ENCODE data around the gene PNMA1. TPM values are rescaled to one million over a fixed set of nuclear protein-coding genes. Genes with fewer than 3 reads are reported as not detected.
A peak's percentile ranks its signal among the peaks of the same experiment; 100 is the strongest.

PNMA1 gene
- total RNA-seq, 3 donors from 2014 or later = 41.0 to 55.2 (median 50.8) TPM

- Mint-ChIP-seq H3K4me1 (ENCODE audit: low read depth) (peaks cover 22% of the 10 kb centered on the region), H3K36me3 (ENCODE audit: insufficient read depth) (peaks cover 10% of the 10 kb centered on the region), H3K9me3 (no peaks in the 10 kb centered on the region), H3K27me3 (ENCODE audit: low read depth) (no peaks in the 10 kb centered on the region), H3K4me3 (peak overlapping the region; percentile 29)
- no peak for DNase-seq
- peak; percentile 93 to 96 for ATAC-seq
Observed at GRCh38 chr14:73696466-73697400, 17.5 kb downstream of the PNMA1 start.

- H3K27me3 Mint-ChIP-seq (ENCODE audit: low read depth) = no peaks in the 10 kb centered on the region
- ATAC-seq (peak; percentile 35 to 51), DNase-seq (no peak)
- no peaks in the 10 kb centered on the region for H3K9me3 Mint-ChIP-seq
- peaks cover 22% of the 10 kb centered on the region for H3K4me1 Mint-ChIP-seq (ENCODE audit: low read depth)
- H3K4me3 Mint-ChIP-seq = peak overlapping the region; percentile 34
- peaks cover 10% of the 10 kb centered on the region for H3K36me3 Mint-ChIP-seq (ENCODE audit: insufficient read depth)
Observed at GRCh38 chr14:73695997-73696396, 18.2 kb downstream of the PNMA1 start.

- H3K9me3 Mint-ChIP-seq = no peaks in the 10 kb centered on the region
- no peak overlapping the region for H3K4me3 Mint-ChIP-seq
- H3K36me3 Mint-ChIP-seq (ENCODE audit: insufficient read depth) = peaks cover 10% of the 10 kb centered on the region
- DNase-seq (no peak), ATAC-seq (no peak)
- H3K4me1 Mint-ChIP-seq (ENCODE audit: low read depth) = peaks cover 18% of the 10 kb centered on the region
- H3K27me3 Mint-ChIP-seq (ENCODE audit: low read depth) = no peaks in the 10 kb centered on the region
Observed at GRCh38 chr14:73695082-73695481, 19.1 kb downstream of the PNMA1 start.

- ATAC-seq = no peak
- H3K36me3 Mint-ChIP-seq (ENCODE audit: insufficient read depth) = peaks cover 14% of the 10 kb centered on the region
- H3K9me3 Mint-ChIP-seq = no peaks in the 10 kb centered on the region
- no peak overlapping the region for H3K4me3 Mint-ChIP-seq
- H3K27me3 Mint-ChIP-seq (ENCODE audit: low read depth) = no peaks in the 10 kb centered on the region
- peaks cover 18% of the 10 kb centered on the region for H3K4me1 Mint-ChIP-seq (ENCODE audit: low read depth)
- DNase-seq = no peak
Observed at GRCh38 chr14:73694083-73694482, 20.1 kb downstream of the PNMA1 start.

- no peaks in the 10 kb centered on the region for H3K27me3 Mint-ChIP-seq (ENCODE audit: low read depth)
- ATAC-seq = no peak
- H3K9me3 Mint-ChIP-seq = no peaks in the 10 kb centered on the region
- no peak for DNase-seq
- H3K4me1 Mint-ChIP-seq (ENCODE audit: low read depth) = no peaks in the 10 kb centered on the region
- H3K36me3 Mint-ChIP-seq (ENCODE audit: insufficient read depth) = peaks cover 9% of the 10 kb centered on the region
- no peak overlapping the region for H3K4me3 Mint-ChIP-seq
Observed at GRCh38 chr14:73686901-73687300, 27.3 kb downstream of the PNMA1 start.

- DNase-seq (no peak), ATAC-seq (no peak)
- H3K4me3 Mint-ChIP-seq = no peak overlapping the region
- no peaks in the 10 kb centered on the region for H3K27me3 Mint-ChIP-seq (ENCODE audit: low read depth)
- H3K9me3 Mint-ChIP-seq = no peaks in the 10 kb centered on the region
- H3K4me1 Mint-ChIP-seq (ENCODE audit: low read depth) = no peaks in the 10 kb centered on the region
- H3K36me3 Mint-ChIP-seq (ENCODE audit: insufficient read depth) = peaks cover 9% of the 10 kb centered on the region
Observed at GRCh38 chr14:73685328-73685727, 28.9 kb downstream of the PNMA1 start.

GRCh38 chr14:73684627-73685026 lies 29.6 kb downstream of the PNMA1 start:
- Mint-ChIP-seq H3K36me3 (ENCODE audit: insufficient read depth) (peaks cover 9% of the 10 kb centered on the region), H3K9me3 (no peaks in the 10 kb centered on the region), H3K4me3 (no peak overlapping the region), H3K4me1 (ENCODE audit: low read depth) (no peaks in the 10 kb centered on the region), H3K27me3 (ENCODE audit: low read depth) (no peaks in the 10 kb centered on the region)
- DNase-seq = no peak
- ATAC-seq = no peak

- H3K4me1 Mint-ChIP-seq (ENCODE audit: low read depth) = no peaks in the 10 kb centered on the region
- ATAC-seq = no peak
- no peaks in the 10 kb centered on the region for H3K27me3 Mint-ChIP-seq (ENCODE audit: low read depth)
Observed at GRCh38 chr14:73680821-73681220, 33.4 kb downstream of the PNMA1 start.

GRCh38 chr14:73678698-73679097 lies 35.5 kb downstream of the PNMA1 start:
- no peak for DNase-seq
- Mint-ChIP-seq H3K4me3 (no peak overlapping the region), H3K27me3 (ENCODE audit: low read depth) (no peaks in the 10 kb centered on the region), H3K9me3 (no peaks in the 10 kb centered on the region), H3K36me3 (ENCODE audit: insufficient read depth) (peaks cover 2% of the 10 kb centered on the region), H3K4me1 (ENCODE audit: low read depth) (no peaks in the 10 kb centered on the region)
- ATAC-seq = no peak

More at GRCh38 chr14:73680821-73681220, 33.4 kb downstream of the PNMA1 start:
- Mint-ChIP-seq H3K36me3 (ENCODE audit: insufficient read depth) (no peaks in the 10 kb centered on the region), H3K4me3 (no peak overlapping the region), H3K9me3 (no peaks in the 10 kb centered on the region)
- no peak for DNase-seq

GRCh38 chr14:73674986-73675385 lies 39.2 kb downstream of the PNMA1 start:
- DNase-seq = no peak
- Mint-ChIP-seq H3K36me3 (ENCODE audit: insufficient read depth) (peaks cover 2% of the 10 kb centered on the region), H3K9me3 (no peaks in the 10 kb centered on the region), H3K27me3 (ENCODE audit: low read depth) (no peaks in the 10 kb centered on the region), H3K4me3 (no peak overlapping the region), H3K4me1 (ENCODE audit: low read depth) (no peaks in the 10 kb centered on the region)
- ATAC-seq = no peak

- Mint-ChIP-seq H3K27me3 (ENCODE audit: low read depth) (no peaks in the 10 kb centered on the region), H3K9me3 (no peaks in the 10 kb centered on the region), H3K4me1 (ENCODE audit: low read depth) (no peaks in the 10 kb centered on the region), H3K4me3 (no peak overlapping the region), H3K36me3 (ENCODE audit: insufficient read depth) (peaks cover 4% of the 10 kb centered on the region)
- no peak for ATAC-seq
- no peak for DNase-seq
Observed at GRCh38 chr14:73667854-73668253, 46.3 kb downstream of the PNMA1 start.

GRCh38 chr14:73666583-73666982 lies 47.6 kb downstream of the PNMA1 start:
- Mint-ChIP-seq H3K4me1 (ENCODE audit: low read depth) (no peaks in the 10 kb centered on the region), H3K9me3 (no peaks in the 10 kb centered on the region), H3K36me3 (ENCODE audit: insufficient read depth) (peaks cover 11% of the 10 kb centered on the region), H3K27me3 (ENCODE audit: low read depth) (no peaks in the 10 kb centered on the region), H3K4me3 (no peak overlapping the region)
- DNase-seq (no peak), ATAC-seq (no peak)

GRCh38 chr14:73665130-73665529 lies 49.1 kb downstream of the PNMA1 start:
- Mint-ChIP-seq H3K9me3 (no peaks in the 10 kb centered on the region), H3K36me3 (ENCODE audit: insufficient read depth) (peaks cover 16% of the 10 kb centered on the region), H3K4me3 (no peak overlapping the region), H3K4me1 (ENCODE audit: low read depth) (no peaks in the 10 kb centered on the region), H3K27me3 (ENCODE audit: low read depth) (no peaks in the 10 kb centered on the region)
- no peak for DNase-seq
- ATAC-seq = no peak

GRCh38 chr14:73663548-73664212 lies 50.5 kb downstream of the PNMA1 start:
- DNase-seq = no peak
- H3K4me1 Mint-ChIP-seq (ENCODE audit: low read depth) = no peaks in the 10 kb centered on the region
- no peak overlapping the region for H3K4me3 Mint-ChIP-seq
- no peaks in the 10 kb centered on the region for H3K27me3 Mint-ChIP-seq (ENCODE audit: low read depth)
- H3K9me3 Mint-ChIP-seq = no peaks in the 10 kb centered on the region
- peaks cover 18% of the 10 kb centered on the region for H3K36me3 Mint-ChIP-seq (ENCODE audit: insufficient read depth)
- ATAC-seq = no peak

- Mint-ChIP-seq H3K4me3 (no peak overlapping the region), H3K4me1 (ENCODE audit: low read depth) (no peaks in the 10 kb centered on the region), H3K9me3 (no peaks in the 10 kb centered on the region), H3K36me3 (ENCODE audit: insufficient read depth) (peaks cover 20% of the 10 kb centered on the region), H3K27me3 (ENCODE audit: low read depth) (no peaks in the 10 kb centered on the region)
- DNase-seq = no peak
- ATAC-seq = no peak
Observed at GRCh38 chr14:73662487-73662943, 51.7 kb downstream of the PNMA1 start.

Measured in activated T-cell treated with anti-CD3 and anti-CD28 coated beads, Interleukin-2, amount 50 U/mL, for 4 hours (primary cell).